Measurements from ENCODE around the gene HSD17B8.

HSD17B8 gene

GRCh38 chr6:33235221-33235634 lies 30.8 kb downstream of the HSD17B8 start:
- DNase-seq (ENCODE audit: low read depth, low spot score): peak; percentile 12
- Histone ChIP-seq H3K27ac (peak overlapping the region; percentile 69), H3K36me3 (ENCODE audit: insufficient read depth, low read length) (no peaks in the 10 kb centered on the region), H3K9me3 (ENCODE audit: low read depth, low read length) (no peaks in the 10 kb centered on the region), H3K9ac (ENCODE audit: insufficient read length) (peak overlapping the region; percentile 24), H3K4me3 (peak overlapping the region; percentile 31)
- TF ChIP-seq EZH2 (IDR thresholded peaks at IDR 0.05) (no peak), POLR2AphosphoS5 (IDR thresholded peaks at IDR 0.05; ENCODE audit: borderline replicate concordance, low read depth, low read length) (no peak), FOXP2 (optimal IDR thresholded peaks at IDR 0.05; ENCODE audit: control extremely low read depth, extremely low read length, insufficient read depth) (no peak)

- no peak overlapping the region for H3K27ac ChIP-seq
- H3K4me3 ChIP-seq: no peak overlapping the region
- no peak overlapping the region for H3K9ac ChIP-seq (ENCODE audit: insufficient read length)
- no peak for DNase-seq (ENCODE audit: low read depth, low spot score)
- no peaks in the 10 kb centered on the region for H3K9me3 ChIP-seq (ENCODE audit: low read depth, low read length)
- no peaks in the 10 kb centered on the region for H3K36me3 ChIP-seq (ENCODE audit: insufficient read depth, low read length)
- TF ChIP-seq FOXP2 (optimal IDR thresholded peaks at IDR 0.05; ENCODE audit: control extremely low read depth, extremely low read length, insufficient read depth): no peak
- no peak for TF ChIP-seq EZH2 (IDR thresholded peaks at IDR 0.05)
- TF ChIP-seq POLR2AphosphoS5 (IDR thresholded peaks at IDR 0.05; ENCODE audit: borderline replicate concordance, low read depth, low read length): no peak
These were observed 31.9 kb downstream of the HSD17B8 start for GRCh38 chr6:33236328-33236727.

GRCh38 chr6:33236852-33237251 lies 32.4 kb downstream of the HSD17B8 start:
- Histone ChIP-seq H3K9ac (ENCODE audit: insufficient read length) (no peak overlapping the region), H3K4me3 (no peak overlapping the region), H3K9me3 (ENCODE audit: low read depth, low read length) (no peaks in the 10 kb centered on the region), H3K27ac (no peak overlapping the region), H3K36me3 (ENCODE audit: insufficient read depth, low read length) (no peaks in the 10 kb centered on the region)
- TF ChIP-seq FOXP2 (optimal IDR thresholded peaks at IDR 0.05; ENCODE audit: control extremely low read depth, extremely low read length, insufficient read depth): no peak
- no peak for TF ChIP-seq POLR2AphosphoS5 (IDR thresholded peaks at IDR 0.05; ENCODE audit: borderline replicate concordance, low read depth, low read length)
- TF ChIP-seq EZH2 (IDR thresholded peaks at IDR 0.05): no peak
- no peak for DNase-seq (ENCODE audit: low read depth, low spot score)

- Histone ChIP-seq H3K4me3 (no peak overlapping the region), H3K27ac (no peak overlapping the region), H3K36me3 (ENCODE audit: insufficient read depth, low read length) (no peaks in the 10 kb centered on the region), H3K9ac (ENCODE audit: insufficient read length) (no peak overlapping the region), H3K9me3 (ENCODE audit: low read depth, low read length) (no peaks in the 10 kb centered on the region)
- TF ChIP-seq POLR2AphosphoS5 (IDR thresholded peaks at IDR 0.05; ENCODE audit: borderline replicate concordance, low read depth, low read length): no peak
- DNase-seq (ENCODE audit: low read depth, low spot score): no peak
These were observed 33.3 kb downstream of the HSD17B8 start for GRCh38 chr6:33237741-33238140.

- no peaks in the 10 kb centered on the region for H3K36me3 ChIP-seq (ENCODE audit: insufficient read depth, low read length)
- TF ChIP-seq EZH2 (IDR thresholded peaks at IDR 0.05): no peak
- no peak for TF ChIP-seq FOXP2 (optimal IDR thresholded peaks at IDR 0.05; ENCODE audit: control extremely low read depth, extremely low read length, insufficient read depth)
- TF ChIP-seq POLR2AphosphoS5 (IDR thresholded peaks at IDR 0.05; ENCODE audit: borderline replicate concordance, low read depth, low read length): no peak
- no peak for DNase-seq (ENCODE audit: low read depth, low spot score)
These were observed 37.5 kb downstream of the HSD17B8 start for GRCh38 chr6:33241968-33242367.

GRCh38 chr6:33243476-33243875 lies 39.0 kb downstream of the HSD17B8 start:
- Histone ChIP-seq H3K27ac (no peak overlapping the region), H3K36me3 (ENCODE audit: insufficient read depth, low read length) (no peaks in the 10 kb centered on the region), H3K9me3 (ENCODE audit: low read depth, low read length) (no peaks in the 10 kb centered on the region), H3K4me3 (no peak overlapping the region), H3K9ac (ENCODE audit: insufficient read length) (no peak overlapping the region)
- TF ChIP-seq FOXP2 (optimal IDR thresholded peaks at IDR 0.05; ENCODE audit: control extremely low read depth, extremely low read length, insufficient read depth) (no peak), EZH2 (IDR thresholded peaks at IDR 0.05) (no peak), POLR2AphosphoS5 (IDR thresholded peaks at IDR 0.05; ENCODE audit: borderline replicate concordance, low read depth, low read length) (no peak)
- DNase-seq (ENCODE audit: low read depth, low spot score): no peak

More at GRCh38 chr6:33241968-33242367, 37.5 kb downstream of the HSD17B8 start:
- no peak overlapping the region for H3K9ac ChIP-seq (ENCODE audit: insufficient read length)
- H3K27ac ChIP-seq: no peak overlapping the region
- no peak overlapping the region for H3K4me3 ChIP-seq
- no peaks in the 10 kb centered on the region for H3K9me3 ChIP-seq (ENCODE audit: low read depth, low read length)

GRCh38 chr6:33247977-33248642 lies 43.7 kb downstream of the HSD17B8 start:
- H3K9me3 ChIP-seq (ENCODE audit: low read depth, low read length): no peaks in the 10 kb centered on the region
- peak overlapping the region; percentile 83 for H3K9ac ChIP-seq (ENCODE audit: insufficient read length)
- peak overlapping the region; percentile 87 for H3K4me3 ChIP-seq
- peaks cover 5% of the 10 kb centered on the region; the same call in 1 of the 2 replicates for H3K36me3 ChIP-seq (ENCODE audit: insufficient read depth, low read length)
- TF ChIP-seq POLR2AphosphoS5 (IDR thresholded peaks at IDR 0.05; ENCODE audit: borderline replicate concordance, low read depth, low read length): no peak
- peak overlapping the region; percentile 93; the same call in 1 of the 2 replicates for H3K27ac ChIP-seq
- peak; percentile 39 for DNase-seq (ENCODE audit: low read depth, low spot score)

- Histone ChIP-seq H3K9ac (ENCODE audit: insufficient read length) (peak overlapping the region; percentile 83), H3K27ac (peak overlapping the region; percentile 93), H3K36me3 (ENCODE audit: insufficient read depth, low read length) (peaks cover 5% of the 10 kb centered on the region; the same call in 1 of the 2 replicates), H3K9me3 (ENCODE audit: low read depth, low read length) (no peaks in the 10 kb centered on the region), H3K4me3 (peak overlapping the region; percentile 87)
- peak; percentile 10 for DNase-seq (ENCODE audit: low read depth, low spot score)
- TF ChIP-seq FOXP2 (optimal IDR thresholded peaks at IDR 0.05; ENCODE audit: control extremely low read depth, extremely low read length, insufficient read depth) (no peak), EZH2 (IDR thresholded peaks at IDR 0.05) (no peak), POLR2AphosphoS5 (IDR thresholded peaks at IDR 0.05; ENCODE audit: borderline replicate concordance, low read depth, low read length) (no peak)
These were observed 44.1 kb downstream of the HSD17B8 start for GRCh38 chr6:33248643-33248931.

Measured in SK-N-MC (cell line).